HG03103 (cell line): ENCODE measurements around the gene NR6A1.

Experiments
- ATAC-seq: cut with Tn5 transposase; IDR thresholded peaks from one replicate; pipeline ENCODE4 v1.9.1; 2021; ENCODE audit warnings: low read depth; ENCODE audit not compliant: unreplicated experiment

NR6A1 gene

GRCh38 chr9:124797343-124798103 is 26.4 kb upstream of the NR6A1 start:
- no peak for ATAC-seq

- ATAC-seq, result no peak
Measured at GRCh38 chr9:124795881-124796431, 24.8 kb upstream of the NR6A1 start.

DNA sequence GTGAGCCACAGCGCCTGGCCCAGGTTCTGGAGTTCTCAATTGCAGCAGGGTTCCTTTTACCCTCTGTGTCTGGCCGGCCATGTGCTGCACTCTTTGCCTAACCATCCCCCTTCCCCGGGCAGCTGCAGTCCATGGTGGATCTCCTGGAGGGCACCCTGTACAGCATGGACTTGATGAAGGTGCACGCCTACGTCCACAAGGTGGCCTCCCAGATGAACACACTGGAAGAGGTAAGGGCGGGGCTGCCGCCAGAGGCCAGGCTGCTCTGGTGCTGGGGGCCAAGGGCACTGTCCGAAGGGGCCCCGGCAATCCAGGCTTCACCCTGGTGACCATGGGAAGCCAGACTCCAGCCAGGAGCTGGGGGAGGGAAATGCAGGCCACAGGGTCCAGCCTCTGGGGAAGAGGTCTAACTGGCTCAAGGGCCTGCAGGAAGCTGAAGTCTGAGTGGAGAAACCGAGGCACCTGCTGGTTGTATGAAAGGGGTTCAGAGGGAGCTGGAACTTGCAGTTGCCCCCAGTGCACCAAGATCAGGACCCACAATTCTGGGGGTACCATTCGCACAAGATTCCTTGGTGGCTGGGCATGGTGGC is 23.9 kb upstream of the NR6A1 start:
- ATAC-seq, result no peak

DNA sequence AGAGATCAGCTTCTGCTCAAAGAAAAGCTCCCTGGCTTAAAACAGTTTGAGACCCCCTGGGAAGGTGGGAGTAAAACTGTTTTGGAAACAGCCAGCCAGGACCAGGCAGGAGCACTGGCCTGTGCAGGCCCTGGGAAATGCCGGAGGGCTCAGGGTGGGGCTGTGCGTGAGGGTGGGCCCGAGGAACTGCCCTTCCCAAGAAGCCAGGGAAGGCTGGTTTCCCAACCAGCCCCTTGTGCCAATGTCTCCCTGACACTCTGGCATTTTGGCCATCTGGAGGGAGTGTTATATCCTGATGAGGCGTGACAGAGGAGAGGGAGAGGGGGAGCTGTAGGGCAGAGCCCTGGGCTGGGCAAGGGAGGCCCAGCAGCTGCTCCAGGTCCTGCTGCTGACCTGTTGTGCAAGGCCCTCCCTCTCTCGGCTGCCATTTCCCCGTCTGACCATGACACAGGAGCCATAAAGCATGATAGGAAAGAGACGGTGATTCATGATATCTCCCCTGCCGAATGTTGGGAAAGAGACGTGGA is 22.0 kb upstream of the NR6A1 start:
- ATAC-seq, result no peak

- ATAC-seq, result no peak
Measured at GRCh38 chr9:124792257-124793014, 21.3 kb upstream of the NR6A1 start.

DNA sequence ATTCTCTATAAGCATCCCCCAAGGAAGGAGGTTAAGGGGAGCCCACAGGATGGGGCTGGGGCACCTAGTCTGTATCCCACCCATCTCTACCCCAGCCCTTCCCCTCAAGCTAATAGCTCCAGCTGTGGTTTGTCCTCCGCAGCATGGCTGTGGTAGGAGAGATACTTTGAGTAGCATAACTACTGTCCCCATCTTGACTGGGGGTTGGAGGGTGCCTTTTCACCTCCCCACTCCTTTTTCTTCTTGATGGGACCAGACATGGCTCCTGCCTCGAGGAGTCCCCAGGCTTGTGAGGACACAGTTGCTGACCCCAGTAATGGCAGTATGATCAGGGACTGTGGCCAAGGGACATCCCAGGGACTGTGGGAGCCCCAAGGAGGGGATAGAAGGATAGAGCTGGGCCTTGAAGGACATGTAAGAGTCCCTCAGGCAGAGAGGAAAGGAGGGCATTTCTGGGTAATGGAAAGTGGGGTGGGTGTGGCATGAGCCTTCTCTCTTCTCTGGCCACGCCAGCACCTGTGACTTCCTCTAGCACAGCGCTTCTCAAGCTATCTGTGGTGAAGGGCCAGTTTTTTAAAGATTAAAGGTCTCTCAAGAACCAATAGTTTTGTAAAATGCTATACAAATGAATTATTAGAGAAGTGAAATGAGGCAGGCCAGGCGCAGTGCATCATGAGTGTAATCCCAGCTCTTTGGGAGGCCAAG is 19.8 kb upstream of the NR6A1 start:
- ATAC-seq, result no peak

GRCh38 chr9:124790301-124790700 is 19.2 kb upstream of the NR6A1 start:
- ATAC-seq, result no peak

GRCh38 chr9:124789531-124789930 is 18.4 kb upstream of the NR6A1 start:
- ATAC-seq, result no peak

DNA sequence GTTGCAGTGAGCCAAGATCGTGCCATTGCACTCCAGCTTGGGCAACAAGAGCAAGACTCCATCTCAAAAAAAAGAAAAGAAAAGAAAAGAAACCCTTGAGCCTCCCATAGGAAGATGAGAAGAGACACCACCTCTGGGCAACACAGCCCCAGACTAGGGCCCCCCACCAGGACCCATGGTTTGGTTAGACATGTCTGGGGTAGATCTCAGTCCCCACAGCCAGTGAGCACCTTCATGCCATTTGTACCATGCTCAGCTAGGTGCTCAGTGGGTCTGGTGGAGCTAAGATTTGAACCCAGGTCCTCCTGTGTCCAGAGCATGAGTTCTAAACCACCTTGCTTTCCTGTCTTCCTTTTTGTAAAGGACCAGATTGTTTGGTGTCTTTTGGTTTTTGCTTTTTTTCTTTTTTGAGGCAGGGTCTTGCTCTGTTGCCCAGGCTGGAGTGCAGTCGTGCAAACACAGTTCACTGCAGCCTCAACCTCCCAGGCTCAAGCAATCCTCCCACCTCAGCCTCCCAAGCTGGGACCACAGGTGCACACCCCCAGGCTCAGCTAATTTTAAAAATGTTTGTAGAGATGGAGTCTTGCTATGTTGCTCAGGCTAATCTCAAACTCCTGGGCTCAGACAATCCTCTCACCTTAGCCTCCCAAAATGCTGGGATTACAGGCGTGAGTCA is 17.6 kb upstream of the NR6A1 start:
- no peak for ATAC-seq

- ATAC-seq, result no peak
Measured at GRCh38 chr9:124786881-124787573, 15.9 kb upstream of the NR6A1 start.

DNA sequence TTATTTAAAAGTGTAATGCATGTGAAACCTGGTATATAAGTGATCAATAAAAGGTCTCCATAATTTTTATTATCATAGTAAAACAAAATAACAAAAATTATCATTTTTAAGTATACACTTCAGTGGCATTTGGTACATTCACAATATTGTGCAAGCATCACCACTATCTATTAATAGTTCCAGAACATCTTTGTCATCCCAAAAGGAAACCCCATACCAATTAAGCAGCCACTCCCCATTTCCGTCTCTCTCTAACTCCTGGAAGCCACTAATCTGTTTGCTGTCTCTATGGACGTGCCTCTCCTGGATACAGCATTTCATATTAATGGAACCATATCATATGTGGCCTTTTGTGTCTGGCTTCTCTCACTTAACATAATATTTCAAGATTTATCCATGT is 13.4 kb upstream of the NR6A1 start:
- ATAC-seq, result no peak

GRCh38 chr9:124783830-124784229 is 12.7 kb upstream of the NR6A1 start:
- ATAC-seq, result no peak

GRCh38 chr9:124782661-124783574 is 11.8 kb upstream of the NR6A1 start:
- no peak for ATAC-seq

GRCh38 chr9:124781967-124782660 is 11.0 kb upstream of the NR6A1 start:
- ATAC-seq, result no peak

GRCh38 chr9:124780757-124781151 is 9.6 kb upstream of the NR6A1 start:
- ATAC-seq, result no peak

DNA sequence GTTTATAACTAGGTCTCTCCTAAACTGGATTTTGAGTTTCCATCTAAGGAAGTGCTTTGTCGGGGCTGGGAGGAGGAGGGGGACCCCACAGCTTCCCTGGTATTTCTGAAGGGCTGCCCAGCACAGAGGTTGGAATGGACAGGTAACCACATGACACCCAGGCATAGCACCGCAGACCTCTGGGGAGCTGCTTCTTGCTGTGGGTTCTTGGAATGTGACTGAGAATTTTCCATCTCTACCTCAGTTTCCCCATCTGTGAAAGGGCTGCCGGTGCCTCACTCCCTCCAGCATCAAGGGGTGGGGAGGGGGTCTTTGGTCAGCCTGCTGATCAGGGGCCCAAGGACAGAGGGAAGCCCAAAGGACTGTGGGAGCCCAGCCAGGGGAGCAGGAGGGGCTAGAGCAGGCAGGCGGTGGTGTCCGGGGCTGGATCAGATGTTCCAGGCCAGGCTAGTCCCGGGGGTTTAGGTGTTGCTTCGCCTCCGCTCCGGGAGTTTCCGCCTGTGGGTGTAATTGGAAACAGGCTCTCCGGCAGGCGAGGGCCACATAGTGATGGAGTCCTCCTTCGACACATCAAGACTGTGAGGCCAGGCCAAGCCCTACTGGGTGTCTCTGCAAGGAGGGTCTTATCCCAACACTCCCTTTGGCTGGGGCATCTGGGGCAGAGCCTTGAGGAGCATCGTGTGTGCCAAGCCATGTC is 9.1 kb upstream of the NR6A1 start:
- ATAC-seq, result no peak

DNA sequence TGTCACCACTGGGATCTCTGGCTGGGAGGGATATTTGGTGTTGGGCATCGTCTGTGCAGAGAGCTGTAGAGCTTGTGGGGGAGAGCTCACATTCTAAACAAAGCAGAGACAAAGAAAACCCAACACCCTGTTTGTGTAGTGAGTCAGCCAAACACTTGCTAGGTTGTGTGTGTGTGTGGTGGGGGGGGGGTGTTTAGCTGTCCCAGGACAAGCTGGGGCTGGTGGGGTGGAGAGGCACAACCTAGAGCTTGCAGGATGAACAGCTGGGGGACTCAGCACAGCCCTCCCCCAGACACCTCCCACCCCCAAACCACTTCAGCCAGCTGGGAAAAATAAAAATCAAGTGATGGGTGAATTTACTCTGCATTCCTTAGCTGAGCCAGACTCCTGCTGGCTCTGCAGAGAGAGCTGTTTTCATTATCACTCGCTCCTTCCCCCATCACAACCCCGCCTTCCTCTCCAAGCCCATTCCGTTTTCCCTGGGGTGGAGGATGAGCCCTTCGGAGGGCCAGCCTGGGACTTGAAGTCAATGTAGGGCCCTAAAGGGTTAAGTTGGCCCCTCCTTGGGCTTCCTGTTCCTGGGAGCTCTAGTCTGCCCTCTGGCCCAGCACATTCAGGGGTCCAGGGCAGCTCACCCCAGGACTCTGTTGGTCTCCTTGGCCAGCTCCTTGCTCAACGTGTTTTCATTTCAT is 8.4 kb upstream of the NR6A1 start:
- ATAC-seq, result no peak
